KMS-11 (cell line): Measurements from ENCODE around the gene GJB5.

Source experiments
- H2AFZ ChIP-seq: fragments of 200-600 bp; sonication (generic); 2 replicates; pipeline ENCODE4 v1.6.1; 2016; ENCODE audit warnings: antibody characterized with exemption, mixed run types, low read depth
- H3K27ac ChIP-seq: fragments of 200-600 bp; sonication (generic); 2 replicates; pipeline ENCODE4 v1.6.1; 2016; ENCODE audit warnings: mild to moderate bottlenecking, mixed run types
- H3K27me3 ChIP-seq: fragments of 200-600 bp; sonication (generic); 2 replicates; pipeline ENCODE4 v1.6.1; 2017; ENCODE audit warnings: mild to moderate bottlenecking, low read depth, mixed run types, moderate library complexity; ENCODE audit not compliant: insufficient read depth
- H3K36me3 ChIP-seq: fragments of 200-600 bp; sonication (generic); 2 replicates; pipeline ENCODE4 v1.6.1; 2017; ENCODE audit warnings: mild to moderate bottlenecking, mixed run types; ENCODE audit not compliant: insufficient read depth
- H3K4me1 ChIP-seq: fragments of 200-600 bp; sonication (generic); 2 replicates; pipeline ENCODE4 v1.6.1; 2016; ENCODE audit warnings: mild to moderate bottlenecking, low read depth, mixed run types; ENCODE audit not compliant: poor library complexity, severe bottlenecking
- H3K4me2 ChIP-seq: fragments of 200-600 bp; sonication (generic); 2 replicates; pipeline ENCODE4 v1.7.0; 2016; ENCODE audit warnings: mild to moderate bottlenecking, mixed run types
- H3K4me3 ChIP-seq: fragments of 200-600 bp; sonication (generic); IDR thresholded peaks from 2 replicates; pipeline ENCODE4 v1.6.1; 2017; ENCODE audit warnings: low read depth, low read length, mixed read lengths; ENCODE audit not compliant: insufficient read depth
- H3K79me2 ChIP-seq: fragments of 200-600 bp; sonication (generic); 2 replicates; pipeline ENCODE4 v1.6.1; 2016; ENCODE audit warnings: low read depth, mixed run types; ENCODE audit not compliant: insufficient read depth
- H3K9ac ChIP-seq: fragments of 200-600 bp; sonication (generic); 2 replicates; pipeline ENCODE4 v1.6.1; 2016; ENCODE audit warnings: mild to moderate bottlenecking, mixed run types
- H4K20me1 ChIP-seq: fragments of 200-600 bp; sonication (generic); 2 replicates; pipeline ENCODE4 v1.6.1; 2016; ENCODE audit warnings: mild to moderate bottlenecking, mixed run types; ENCODE audit not compliant: insufficient read depth
- TF ChIP-seq, protein P1 (sequence below): fragments of 200-600 bp; sonication (generic); conservative IDR thresholded peaks from 2 replicates; pipeline ENCODE4 v1.6.1; 2017; ENCODE audit warnings: low read depth, mild to moderate bottlenecking, antibody characterized with exemption, low read length, moderate library complexity, mixed read lengths

Gene GJB5

DNA sequence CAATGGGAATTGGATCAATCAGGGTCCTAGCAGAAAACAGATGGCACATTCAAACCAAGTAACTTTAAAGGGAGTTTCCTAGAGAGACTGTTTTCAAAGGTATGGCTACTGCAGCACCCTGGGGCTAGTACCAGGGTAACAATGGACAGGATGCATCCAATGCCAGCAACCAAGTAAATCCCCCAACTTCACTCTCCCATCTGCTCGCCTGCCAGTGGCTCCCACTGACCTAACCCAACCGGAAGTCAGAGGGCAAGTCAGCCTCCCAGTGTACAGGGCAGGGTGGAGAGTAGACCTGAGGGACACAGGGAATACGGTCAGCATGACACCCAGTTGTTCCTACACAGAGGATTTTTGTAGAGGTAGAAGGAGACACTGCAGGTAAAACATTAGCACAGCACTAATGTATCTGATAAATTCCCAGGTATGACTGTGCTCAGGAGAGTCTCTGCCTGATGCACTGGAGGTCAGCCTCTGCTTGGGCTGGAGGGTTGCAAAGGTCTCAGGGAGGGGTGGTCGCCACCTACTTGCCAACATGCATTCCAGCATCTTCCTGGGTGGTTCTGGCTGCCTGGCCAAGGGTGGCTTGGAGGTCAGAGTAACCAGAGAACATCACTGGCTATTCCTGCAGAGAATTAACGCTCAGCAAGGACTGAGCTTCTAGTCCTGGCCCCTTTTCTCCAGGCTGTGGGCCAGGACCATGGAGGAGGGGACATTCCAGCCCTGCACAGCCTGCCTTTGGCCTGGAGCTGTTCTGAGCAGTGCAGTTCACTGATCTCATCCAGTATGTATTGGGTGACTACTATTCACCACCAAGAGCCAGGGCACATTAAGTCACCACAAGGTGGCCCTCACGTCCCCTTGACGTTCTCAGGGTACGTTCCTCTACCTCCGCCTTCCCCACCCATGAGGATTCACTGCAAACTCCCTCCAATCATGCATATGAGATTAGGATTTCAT is 32.9 kb downstream of the GJB5 start:
- Histone ChIP-seq H4K20me1 (no peaks in the 10 kb centered on the region), H3K36me3 (no peaks in the 10 kb centered on the region), H3K4me3 (no peak overlapping the region), H3K9ac (no peak overlapping the region), H3K4me1 (peaks cover 8% of the 10 kb centered on the region), H3K27ac (no peak overlapping the region), H2AFZ (no peak overlapping the region), H3K4me2 (no peak overlapping the region), H3K27me3 (no peaks in the 10 kb centered on the region), H3K79me2 (no peaks in the 10 kb centered on the region)
- TF ChIP-seq, protein P1, sequence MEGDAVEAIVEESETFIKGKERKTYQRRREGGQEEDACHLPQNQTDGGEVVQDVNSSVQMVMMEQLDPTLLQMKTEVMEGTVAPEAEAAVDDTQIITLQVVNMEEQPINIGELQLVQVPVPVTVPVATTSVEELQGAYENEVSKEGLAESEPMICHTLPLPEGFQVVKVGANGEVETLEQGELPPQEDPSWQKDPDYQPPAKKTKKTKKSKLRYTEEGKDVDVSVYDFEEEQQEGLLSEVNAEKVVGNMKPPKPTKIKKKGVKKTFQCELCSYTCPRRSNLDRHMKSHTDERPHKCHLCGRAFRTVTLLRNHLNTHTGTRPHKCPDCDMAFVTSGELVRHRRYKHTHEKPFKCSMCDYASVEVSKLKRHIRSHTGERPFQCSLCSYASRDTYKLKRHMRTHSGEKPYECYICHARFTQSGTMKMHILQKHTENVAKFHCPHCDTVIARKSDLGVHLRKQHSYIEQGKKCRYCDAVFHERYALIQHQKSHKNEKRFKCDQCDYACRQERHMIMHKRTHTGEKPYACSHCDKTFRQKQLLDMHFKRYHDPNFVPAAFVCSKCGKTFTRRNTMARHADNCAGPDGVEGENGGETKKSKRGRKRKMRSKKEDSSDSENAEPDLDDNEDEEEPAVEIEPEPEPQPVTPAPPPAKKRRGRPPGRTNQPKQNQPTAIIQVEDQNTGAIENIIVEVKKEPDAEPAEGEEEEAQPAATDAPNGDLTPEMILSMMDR: no peak

DNA sequence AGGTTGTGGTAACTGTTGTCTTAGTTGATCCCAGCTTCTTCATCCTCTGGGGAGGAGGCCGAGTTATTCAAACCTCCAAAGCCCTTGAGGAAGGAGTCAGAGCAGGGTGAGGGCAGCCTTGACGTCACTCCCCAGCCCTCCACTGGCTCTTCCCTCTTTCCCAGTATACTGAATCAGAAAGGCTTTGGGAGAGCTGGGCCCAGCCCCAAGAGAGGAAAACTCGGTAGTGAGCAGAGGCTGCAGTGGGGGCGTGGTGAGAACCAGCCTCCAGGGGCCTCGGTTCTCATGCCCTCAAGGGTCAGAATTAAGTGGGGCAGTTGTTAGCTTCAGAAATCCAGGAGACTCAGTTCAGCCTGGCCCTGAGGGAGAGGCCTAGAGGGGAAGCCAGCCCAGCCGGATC is 36.1 kb downstream of the GJB5 start:
- Histone ChIP-seq H3K27me3 (no peaks in the 10 kb centered on the region), H3K4me1 (peaks cover 8% of the 10 kb centered on the region)

DNA sequence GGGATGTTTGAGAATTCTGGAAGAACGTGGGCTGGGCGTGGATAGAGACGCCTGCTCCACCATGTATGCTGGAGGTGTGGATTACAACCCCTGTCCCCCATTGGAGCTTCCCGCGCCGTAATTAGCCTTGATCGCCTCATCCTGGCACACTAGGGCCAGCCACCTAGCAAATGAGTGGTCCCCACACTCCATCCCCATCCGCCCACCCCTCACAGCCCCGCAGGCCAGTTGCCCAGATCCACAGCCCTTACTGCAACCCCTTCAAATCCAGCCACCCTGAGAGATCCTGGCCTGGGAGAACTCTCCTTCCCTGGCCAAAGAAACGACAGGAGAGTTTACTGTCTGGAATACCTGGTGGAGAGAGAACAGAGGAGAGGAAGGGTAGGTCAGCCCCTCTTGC is 37.6 kb downstream of the GJB5 start:
- Histone ChIP-seq H4K20me1 (no peaks in the 10 kb centered on the region), H3K27me3 (no peaks in the 10 kb centered on the region), H3K4me1 (peaks cover 8% of the 10 kb centered on the region), H3K9ac (no peak overlapping the region), H2AFZ (no peak overlapping the region), H3K36me3 (no peaks in the 10 kb centered on the region), H3K27ac (no peak overlapping the region), H3K79me2 (no peaks in the 10 kb centered on the region), H3K4me3 (no peak overlapping the region), H3K4me2 (no peak overlapping the region)
- TF ChIP-seq, protein P1: no peak

More for the DNA sequence above, 36.1 kb downstream of the GJB5 start:
- Histone ChIP-seq H3K9ac (no peak overlapping the region), H3K36me3 (no peaks in the 10 kb centered on the region), H3K79me2 (no peaks in the 10 kb centered on the region), H3K27ac (no peak overlapping the region), H3K4me2 (no peak overlapping the region), H2AFZ (no peak overlapping the region), H3K4me3 (no peak overlapping the region), H4K20me1 (no peaks in the 10 kb centered on the region)
- TF ChIP-seq, protein P1: no peak

DNA sequence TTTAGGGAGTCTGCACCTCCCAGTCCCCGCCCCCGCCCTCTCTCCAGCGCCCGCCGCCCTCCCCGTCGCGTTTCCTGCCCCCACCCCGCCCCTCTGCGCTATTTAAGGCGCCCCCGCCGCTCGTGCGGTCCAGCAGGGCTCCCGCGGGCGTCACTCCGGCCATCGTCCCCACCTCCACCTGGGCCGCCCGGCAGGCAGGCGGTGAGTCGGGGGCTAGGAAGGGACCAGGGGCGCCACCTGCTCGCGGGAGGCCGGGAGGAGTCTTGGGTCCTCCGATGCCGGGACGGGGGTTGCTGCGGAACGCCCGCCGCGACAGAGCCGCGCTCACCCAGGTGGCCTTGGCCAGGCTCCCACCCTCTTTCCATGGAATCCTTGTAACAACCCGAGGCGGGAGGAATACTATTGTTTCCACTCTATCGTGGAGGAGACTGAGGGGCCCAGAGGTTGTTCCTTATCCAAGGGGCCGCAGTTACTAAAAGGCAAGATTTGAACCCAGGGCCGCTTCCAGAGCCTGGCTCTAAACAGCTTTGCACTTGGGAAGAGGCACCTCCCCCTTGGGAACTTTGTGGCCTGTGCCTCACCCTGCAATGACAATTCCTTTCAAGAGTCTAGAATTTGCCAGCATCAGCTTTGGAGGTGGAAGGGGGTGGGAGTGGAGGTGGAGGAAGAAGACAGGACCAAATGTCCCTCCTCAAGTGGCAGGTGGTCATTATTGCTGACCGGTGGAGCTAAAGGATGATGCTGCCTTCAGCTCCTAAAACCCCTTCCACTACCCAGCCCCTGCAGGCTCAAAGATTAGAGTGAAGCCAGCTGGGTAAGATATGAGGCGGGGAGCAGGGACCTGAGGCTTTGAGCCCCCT is 38.3 kb downstream of the GJB5 start, which contains the start of gene GJA4:
TSS of gene GJA4 (plus strand) at position 132 of the 860 bp plus-strand sequence. CDS start 1,215 bp downstream, outside the sequence.
- TF ChIP-seq, protein P1: no peak
- no peak within 1 kb of the TSS for H3K9ac ChIP-seq
- no peaks in the 10 kb centered on the region for H3K79me2 ChIP-seq
- H3K27me3 ChIP-seq: no peaks in the 10 kb centered on the region
- no peak within 1 kb of the TSS for H2AFZ ChIP-seq
- peaks cover 8% of the 10 kb centered on the region for H3K4me1 ChIP-seq
- no peaks in the 10 kb centered on the region for H3K36me3 ChIP-seq
- H3K4me2 ChIP-seq: no peak within 1 kb of the TSS
- no peak within 1 kb of the TSS for H3K4me3 ChIP-seq
- no peak within 1 kb of the TSS for H3K27ac ChIP-seq
- no peaks in the 10 kb centered on the region for H4K20me1 ChIP-seq
